GM12878 (cell line): Measurements from ENCODE around the gene CCDC12. TPM values are rescaled to one million over a fixed set of nuclear protein-coding genes. Genes with fewer than 3 reads are reported as not detected.
A peak's percentile ranks its signal among the peaks of the same experiment; 100 is the strongest.

ENCODE experiments used
- ATAC-seq: fragments of 200-7000 bp; cut with Tn5 transposase; 3 replicates; pipeline ENCODE4 v1.9.1; 2020; ENCODE audit warnings: mild to moderate bottlenecking, moderate library complexity
- BruUV-seq: library from RNA; stranded (reverse); fragments of 400-500 nt; replicated peaks from 2 replicates; lab custom pipeline; 2021; lab: Mats Ljungman, UMichigan
- CTCF ChIA-PET: fragments of 300-600 bp; sonication (Branson Sonifier 250); formaldehyde crosslinking; extraction: SDS; loops from one replicate; lab custom pipeline; 2021; ENCODE audit warnings: inconsistent platforms; lab: Yijun Ruan, JAX
- POLR2A ChIA-PET: fragments of 350-600 bp; formaldehyde crosslinking; extraction: SDS; loops from one replicate; lab custom pipeline; 2021; ENCODE audit warnings: inconsistent platforms; lab: Charles Lee
- RAD21 ChIA-PET: fragments of 300-600 bp; sonication (Branson Sonifier 250); formaldehyde crosslinking; loops from one replicate; lab custom pipeline; 2023; ENCODE audit warnings: antibody characterized with exemption; ENCODE audit not compliant: unreplicated experiment; lab: Charles Lee
- SMC1A ChIA-PET: fragments of 300-600 bp; sonication (Branson Sonifier 250); formaldehyde crosslinking; loops from one replicate; lab custom pipeline; 2023; ENCODE audit not compliant: unreplicated experiment, uncharacterized antibody; lab: Charles Lee
- DNase-seq: peaks from one replicate; pipeline ENCODE4 v3.0.0-alpha.2; 2011; ENCODE audit warnings: low read depth, low spot score
- FAIRE-seq: peaks from 3 replicates; lab custom pipeline; 2011; peaks lifted over from hg19 to GRCh38; lab: Jason Lieb, UNC
- H2AFZ ChIP-seq: 2 replicates; pipeline ENCODE4 v1.6.0; 2011; ENCODE audit warnings: low read depth, low read length, control low read depth; ENCODE audit not compliant: control insufficient read depth
- H3K27ac ChIP-seq: 2 replicates; pipeline ENCODE4 v1.5.1; 2011; ENCODE audit warnings: control low read depth; ENCODE audit not compliant: control insufficient read depth, insufficient read depth
- H3K27me3 ChIP-seq, 2 experiments: replicated peaks in 1 of 2; 2 replicates each; pipeline versions ENCODE4 v1.6.0 to v1.6.1; 2011; ENCODE audit warnings: low read length in 1 of 2; ENCODE audit not compliant: control insufficient read depth in 2 of 2, insufficient read depth in 2 of 2
- H3K36me3 ChIP-seq, 2 experiments: 2 replicates each; pipeline ENCODE4 v1.5.1; 2011; ENCODE audit warnings: low read length in 1 of 2; ENCODE audit not compliant: control insufficient read depth in 2 of 2, insufficient read depth in 2 of 2
- H3K4me1 ChIP-seq: 2 replicates; pipeline ENCODE4 v1.6.1; 2011; ENCODE audit warnings: mild to moderate bottlenecking, low read length, moderate library complexity, mixed read lengths; ENCODE audit not compliant: control insufficient read depth, insufficient read depth
- H3K4me2 ChIP-seq: 2 replicates; pipeline ENCODE4 v1.6.0; 2011; ENCODE audit warnings: control low read depth; ENCODE audit not compliant: control insufficient read depth, insufficient read depth
- H3K4me3 ChIP-seq: fragments of 200-600 bp; sonication (generic); 2 replicates; pipeline ENCODE4 v1.5.1; 2016
- H3K79me2 ChIP-seq: 2 replicates; pipeline ENCODE4 v1.6.0; 2011; ENCODE audit warnings: low read length; ENCODE audit not compliant: control insufficient read depth, insufficient read depth
- H3K9ac ChIP-seq: 2 replicates; pipeline ENCODE4 v1.8.0; 2011; ENCODE audit warnings: low read length, control low read depth, mixed read lengths; ENCODE audit not compliant: control insufficient read depth, insufficient read depth
- H3K9me3 ChIP-seq: replicated peaks from 3 replicates; pipeline ENCODE4 v1.5.1; 2011; ENCODE audit warnings: mild to moderate bottlenecking, low read length; ENCODE audit not compliant: control insufficient read depth, insufficient read depth
- H4K20me1 ChIP-seq: 2 replicates; pipeline ENCODE4 v1.6.0; 2011; ENCODE audit not compliant: control insufficient read depth, insufficient read depth
- BCL11A ChIP-seq: IDR thresholded peaks from 2 replicates; pipeline ENCODE4 v1.6.1; 2011; ENCODE audit warnings: low read depth, low read length
- CREM ChIP-seq: IDR thresholded peaks from 2 replicates; pipeline ENCODE4 v1.6.1; 2014; ENCODE audit warnings: antibody characterized with exemption, low read depth
- NBN ChIP-seq: fragments of 450-650 bp; IDR thresholded peaks from 2 replicates; pipeline ENCODE4 v1.6.1; 2016
- NR2C2 ChIP-seq: IDR thresholded peaks from 2 replicates; pipeline ENCODE4 v1.6.1; 2011; ENCODE audit warnings: borderline replicate concordance, low read depth; ENCODE audit not compliant: control insufficient read depth, insufficient read length
- POLR2AphosphoS5 ChIP-seq: IDR thresholded peaks from 2 replicates; pipeline ENCODE4 v1.6.1; 2011; ENCODE audit warnings: mild to moderate bottlenecking, low read length, inconsistent platforms
- POU2F2 ChIP-seq: IDR thresholded peaks from 3 replicates; pipeline ENCODE4 v1.6.1; 2011; ENCODE audit warnings: low read depth, mild to moderate bottlenecking, low read length, borderline replicate concordance
- STAT1 ChIP-seq: fragments of 450-650 bp; conservative IDR thresholded peaks from 2 replicates; pipeline ENCODE4 v1.6.1; 2014; ENCODE audit warnings: antibody characterized with exemption, mild to moderate bottlenecking
- WGBS: methylation state at CpG from one replicate; pipeline ENCODE4 v1.1.6; 2016; ENCODE audit warnings: low lambda C conversion rate; ENCODE audit not compliant: insufficient replicate concordance, insufficient coverage; ENCODE audit errors: missing lambda C conversion rate; 5-methylcytosine and 5-hydroxymethylcytosine counted together
- in situ Hi-C: fragments of 300-500 bp; cut with MboI; formaldehyde crosslinking; loops from 9 replicates; pipeline ENCODE4 v1.14.3; 2018; ENCODE audit warnings: mixed read lengths
- intact Hi-C: fragments of 100-400 bp; cut with micrococcal nuclease; formaldehyde crosslinking; loops from one replicate; pipeline ENCODE4 v1.14.2; 2022; ENCODE audit not compliant: unreplicated experiment
- polyA plus RNA-seq, 11 experiments: library from polyadenylated mRNA; depleted of rRNA in 4 of 11; unstranded in 6 of 11; stranded (reverse) in 5 of 11; fragments of >200 nt; fragmentation: Nextera tagmentation in 4 of 11; fragmentation: Illumina TruSeq in 1 of 11; extraction: Ambion mirVana in 4 of 11; extraction: Trizol in 1 of 11; gene quantifications; 1 replicate in 1 of 11; 2 replicates in 10 of 11; pipeline versions ENCODE4 v1.2.1 to v1.2.3, GENCODE V29; 2011 to 2016; ENCODE audit warnings: inconsistent platforms in 2 of 11, missing spikeins in 2 of 11, low read depth in 1 of 11
- total RNA-seq, 4 experiments: library from RNA; depleted of rRNA in 3 of 4; stranded (reverse); fragments of >200 nt in 3 of 4; fragmentation: Illumina TruSeq in 1 of 4; extraction: Trizol in 1 of 4; gene quantifications; 2 replicates each; pipeline versions ENCODE4 v1.2.1 to v1.2.3, GENCODE V29; 2013 to 2021
- TF ChIP-seq, protein P1 (sequence below): IDR thresholded peaks from 2 replicates; pipeline ENCODE4 v1.6.1; 2011; ENCODE audit warnings: low read depth, mild to moderate bottlenecking, low read length, moderate library complexity, borderline replicate concordance; ENCODE audit errors: extremely low read depth
- TF ChIP-seq, protein P2 (sequence below): fragments of 450-650 bp; IDR thresholded peaks from 2 replicates; pipeline ENCODE4 v1.6.1; 2017; ENCODE audit warnings: mild to moderate bottlenecking
- TF ChIP-seq, protein P3 (sequence below): fragments of 450-650 bp; IDR thresholded peaks from 2 replicates; pipeline ENCODE4 v1.6.1; 2017; ENCODE audit warnings: mild to moderate bottlenecking, low read depth, inconsistent platforms; ENCODE audit not compliant: poor library complexity, severe bottlenecking

Gene CCDC12
- total and polyA plus RNA-seq, 10 of the 15 experiments (the other 5 are each of a cell fraction or from before 2014, with no cell fraction given) = 9.2 to 91.4 (median 61.3) TPM

DNA sequence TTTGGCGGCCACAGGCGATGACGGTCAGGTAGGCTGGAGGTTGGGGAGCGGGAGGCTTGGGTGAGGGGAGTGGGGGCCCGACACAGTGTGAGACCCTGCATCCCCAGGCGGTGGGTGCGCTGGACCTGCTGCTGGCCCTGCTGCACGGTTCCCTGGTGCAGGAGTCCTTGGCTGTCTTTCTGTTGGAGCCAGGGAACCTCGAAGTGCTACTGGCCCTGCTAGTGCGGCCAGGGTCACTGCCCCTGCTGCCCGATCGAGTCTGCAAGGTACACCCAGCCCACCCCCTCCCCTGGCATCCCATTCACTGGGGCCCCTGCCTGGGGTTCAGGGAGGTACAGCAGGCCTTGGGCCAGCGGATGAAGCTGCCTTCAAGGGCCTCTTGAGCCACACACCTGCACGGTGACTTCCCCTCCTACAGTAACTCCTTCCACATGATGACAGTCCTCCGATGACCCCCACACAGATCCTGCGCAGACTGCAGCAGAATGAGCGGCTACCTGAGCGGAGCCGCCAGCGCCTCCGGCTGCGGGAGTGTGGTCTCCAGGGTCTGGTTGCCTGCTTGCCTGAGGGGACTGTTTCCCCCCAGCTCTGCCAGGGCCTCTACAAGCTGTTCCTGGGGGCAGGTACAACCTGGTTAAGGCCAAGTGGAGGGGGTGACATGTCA is 22.4 kb upstream of the CCDC12 start:
- no peaks in the 10 kb centered on the region for H4K20me1 ChIP-seq
- RAD21 ChIA-PET = interaction anchor here (1.5 to 1.8 kb wide), 3 partner anchors 18 to 46 kb away, joined by 3 to 5 read pairs (median 3); partner anchors contain the start of gene NBEAL2
- in situ Hi-C loops = no loop called here

More for the DNA sequence above, 22.4 kb upstream of the CCDC12 start:
- no peak overlapping the region for H2AFZ ChIP-seq
- FAIRE-seq (no peak), ATAC-seq (no peak), DNase-seq (no peak)
- no TSS peak for BruUV-seq
- H3K4me1 ChIP-seq = no peaks in the 10 kb centered on the region
- peaks cover 25 to 46% of the 10 kb centered on the region in 2 experiments; a peak in 3 of 4 replicates for H3K36me3 ChIP-seq
- 84% methylated on average over 22 of the region's 22 CpGs for WGBS
- H3K4me2 ChIP-seq = no peak overlapping the region
- H3K27ac ChIP-seq = no peak overlapping the region
- intact Hi-C loops = loop anchor here (1.0 to 2.0 kb wide), 2 partner anchors 76 to 132 kb away; no protein-coding TSS in a partner anchor
- TF ChIP-seq, protein P1, sequence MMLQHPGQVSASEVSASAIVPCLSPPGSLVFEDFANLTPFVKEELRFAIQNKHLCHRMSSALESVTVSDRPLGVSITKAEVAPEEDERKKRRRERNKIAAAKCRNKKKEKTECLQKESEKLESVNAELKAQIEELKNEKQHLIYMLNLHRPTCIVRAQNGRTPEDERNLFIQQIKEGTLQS = no peak
- TF ChIP-seq STAT1 (no peak), NBN (0 out of 2 replicates have a peak, but pooled peaks have one; percentile 5), BCL11A (no peak), CREM (peak; percentile 46; the same call in 1 of the 2 replicates), POU2F2 (no peak), POLR2AphosphoS5 (peak; percentile 15; the same call in 1 of the 2 replicates), NR2C2 (no peak)
- TF ChIP-seq, protein P2, sequence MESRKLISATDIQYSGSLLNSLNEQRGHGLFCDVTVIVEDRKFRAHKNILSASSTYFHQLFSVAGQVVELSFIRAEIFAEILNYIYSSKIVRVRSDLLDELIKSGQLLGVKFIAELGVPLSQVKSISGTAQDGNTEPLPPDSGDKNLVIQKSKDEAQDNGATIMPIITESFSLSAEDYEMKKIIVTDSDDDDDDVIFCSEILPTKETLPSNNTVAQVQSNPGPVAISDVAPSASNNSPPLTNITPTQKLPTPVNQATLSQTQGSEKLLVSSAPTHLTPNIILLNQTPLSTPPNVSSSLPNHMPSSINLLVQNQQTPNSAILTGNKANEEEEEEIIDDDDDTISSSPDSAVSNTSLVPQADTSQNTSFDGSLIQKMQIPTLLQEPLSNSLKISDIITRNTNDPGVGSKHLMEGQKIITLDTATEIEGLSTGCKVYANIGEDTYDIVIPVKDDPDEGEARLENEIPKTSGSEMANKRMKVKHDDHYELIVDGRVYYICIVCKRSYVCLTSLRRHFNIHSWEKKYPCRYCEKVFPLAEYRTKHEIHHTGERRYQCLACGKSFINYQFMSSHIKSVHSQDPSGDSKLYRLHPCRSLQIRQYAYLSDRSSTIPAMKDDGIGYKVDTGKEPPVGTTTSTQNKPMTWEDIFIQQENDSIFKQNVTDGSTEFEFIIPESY = no peak
- TF ChIP-seq, protein P3, sequence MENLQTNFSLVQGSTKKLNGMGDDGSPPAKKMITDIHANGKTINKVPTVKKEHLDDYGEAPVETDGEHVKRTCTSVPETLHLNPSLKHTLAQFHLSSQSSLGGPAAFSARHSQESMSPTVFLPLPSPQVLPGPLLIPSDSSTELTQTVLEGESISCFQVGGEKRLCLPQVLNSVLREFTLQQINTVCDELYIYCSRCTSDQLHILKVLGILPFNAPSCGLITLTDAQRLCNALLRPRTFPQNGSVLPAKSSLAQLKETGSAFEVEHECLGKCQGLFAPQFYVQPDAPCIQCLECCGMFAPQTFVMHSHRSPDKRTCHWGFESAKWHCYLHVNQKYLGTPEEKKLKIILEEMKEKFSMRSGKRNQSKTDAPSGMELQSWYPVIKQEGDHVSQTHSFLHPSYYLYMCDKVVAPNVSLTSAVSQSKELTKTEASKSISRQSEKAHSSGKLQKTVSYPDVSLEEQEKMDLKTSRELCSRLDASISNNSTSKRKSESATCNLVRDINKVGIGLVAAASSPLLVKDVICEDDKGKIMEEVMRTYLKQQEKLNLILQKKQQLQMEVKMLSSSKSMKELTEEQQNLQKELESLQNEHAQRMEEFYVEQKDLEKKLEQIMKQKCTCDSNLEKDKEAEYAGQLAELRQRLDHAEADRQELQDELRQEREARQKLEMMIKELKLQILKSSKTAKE = no peak
- no peak overlapping the region for H3K4me3 ChIP-seq
- ChIA-PET SMC1A (interaction anchor here (1.0 to 2.2 kb wide), 5 partner anchors 39 to 90 kb away, joined by 3 to 8 read pairs (median 6); no protein-coding TSS in a partner anchor), CTCF (interaction anchor here (1.0 to 2.7 kb wide), 9 partner anchors 12 to 89 kb away, joined by 3 to 14 read pairs (median 4); partner anchors contain the start of gene NBEAL2), POLR2A (no interaction called here)
- H3K79me2 ChIP-seq = no peaks in the 10 kb centered on the region
- H3K9me3 ChIP-seq = no peaks in the 10 kb centered on the region
- H3K9ac ChIP-seq = no peak overlapping the region
- no peaks in the 10 kb centered on the region for H3K27me3 ChIP-seq
